Spleen (tissue), 7 donors: Measurements from ENCODE around the gene MICAL3.

ENCODE experiments used
- POLR2A ChIP-seq, 3 donors: fragments of 450-650 bp; IDR thresholded peaks; one replicate each; pipeline ENCODE4 v1.5.1; 2017; ENCODE audit warnings: antibody characterized with exemption in 3 of 3, mild to moderate bottlenecking in 1 of 3
- TF ChIP-seq, protein P1 (sequence below), 11 experiments: fragments of 200-600 bp in 7 of 11; fragments of 450-650 bp in 4 of 11; sonication (generic) in 4 of 11; IDR thresholded peaks in 8 of 11; conservative IDR thresholded peaks in 3 of 11; 1 replicate in 7 of 11; 2 replicates in 4 of 11; pipeline versions ENCODE4 v1.4.0 to v1.8.0; 2016 to 2021; ENCODE audit warnings: antibody characterized with exemption in 11 of 11, inconsistent platforms in 4 of 11, mild to moderate bottlenecking in 1 of 11
- donor health status: DM: no; HTN: no; CAD: no; lungs with moderate emphysema.
- donor health status: DM: no; HTN: no; CAD: no.
- donor health status: DM: no; HTN: no; CAD: no.

DNA sequence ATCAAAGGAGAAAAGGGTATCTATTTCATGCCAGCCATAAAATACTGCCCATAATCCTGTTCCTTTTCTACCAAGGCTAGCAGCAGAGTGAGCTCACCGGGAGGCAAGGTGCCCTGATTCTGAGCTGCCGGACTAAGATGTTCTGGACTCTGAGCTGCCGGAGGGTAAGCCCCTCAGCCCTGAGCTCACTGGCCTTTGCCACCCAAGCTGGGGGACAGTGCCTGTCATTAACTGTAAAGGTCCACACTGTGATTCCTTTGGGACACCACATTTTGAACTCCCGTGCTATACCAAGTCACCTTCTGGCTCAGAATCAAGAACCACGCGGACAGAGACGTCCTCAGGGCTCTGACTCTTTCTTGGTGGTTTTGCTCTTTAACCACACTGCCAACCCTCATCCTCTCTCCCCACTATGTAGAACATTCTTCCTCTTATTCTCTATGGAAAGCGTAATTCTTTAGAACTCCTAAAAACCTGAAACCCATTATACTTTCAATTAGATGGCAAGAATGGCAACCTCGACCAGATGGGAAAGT is 161.6 kb downstream of the MICAL3 start:
- TF ChIP-seq, protein P1, sequence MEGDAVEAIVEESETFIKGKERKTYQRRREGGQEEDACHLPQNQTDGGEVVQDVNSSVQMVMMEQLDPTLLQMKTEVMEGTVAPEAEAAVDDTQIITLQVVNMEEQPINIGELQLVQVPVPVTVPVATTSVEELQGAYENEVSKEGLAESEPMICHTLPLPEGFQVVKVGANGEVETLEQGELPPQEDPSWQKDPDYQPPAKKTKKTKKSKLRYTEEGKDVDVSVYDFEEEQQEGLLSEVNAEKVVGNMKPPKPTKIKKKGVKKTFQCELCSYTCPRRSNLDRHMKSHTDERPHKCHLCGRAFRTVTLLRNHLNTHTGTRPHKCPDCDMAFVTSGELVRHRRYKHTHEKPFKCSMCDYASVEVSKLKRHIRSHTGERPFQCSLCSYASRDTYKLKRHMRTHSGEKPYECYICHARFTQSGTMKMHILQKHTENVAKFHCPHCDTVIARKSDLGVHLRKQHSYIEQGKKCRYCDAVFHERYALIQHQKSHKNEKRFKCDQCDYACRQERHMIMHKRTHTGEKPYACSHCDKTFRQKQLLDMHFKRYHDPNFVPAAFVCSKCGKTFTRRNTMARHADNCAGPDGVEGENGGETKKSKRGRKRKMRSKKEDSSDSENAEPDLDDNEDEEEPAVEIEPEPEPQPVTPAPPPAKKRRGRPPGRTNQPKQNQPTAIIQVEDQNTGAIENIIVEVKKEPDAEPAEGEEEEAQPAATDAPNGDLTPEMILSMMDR (IDR thresholded peaks at IDR 0.05 in 8 of 11, conservative IDR thresholded peaks at IDR 0.05 in 3 of 11): no peak
- TF ChIP-seq POLR2A (IDR thresholded peaks at IDR 0.05): no peak
